Liver (tissue), 9 donors: ENCODE measurements around the gene GNAT1. TPM values are rescaled to one million over a fixed set of nuclear protein-coding genes. Genes with fewer than 3 reads are reported as not detected.

Source experiments
- DNase-seq: peaks from one replicate; pipeline ENCODE4 v3.0.0-alpha.2; 2017; ENCODE audit warnings: low spot score
- H3K27ac ChIP-seq, 2 donors: one replicate each; pipeline ENCODE4 v1.7.0; 2013; ENCODE audit warnings: inconsistent platforms in 2 of 2, low read length in 2 of 2, control low read depth in 1 of 2, low read depth in 1 of 2, mild to moderate bottlenecking in 1 of 2
- H3K27me3 ChIP-seq, 4 donors: one replicate each; pipeline versions ENCODE4 v1.6.1 to v1.7.0; 2013; ENCODE audit warnings: low read length in 3 of 4, inconsistent platforms in 1 of 4, mild to moderate bottlenecking in 1 of 4, moderate library complexity in 1 of 4; ENCODE audit not compliant: control insufficient read depth in 4 of 4, insufficient read depth in 4 of 4
- H3K36me3 ChIP-seq, 4 donors: one replicate each; pipeline versions ENCODE4 v1.6.1 to v1.7.0; 2013; ENCODE audit warnings: low read length in 3 of 4, mild to moderate bottlenecking in 3 of 4, low read depth in 1 of 4, moderate library complexity in 1 of 4; ENCODE audit not compliant: control insufficient read depth in 4 of 4, insufficient read depth in 3 of 4
- H3K4me1 ChIP-seq, 4 donors: one replicate each; pipeline versions ENCODE4 v1.6.1 to v1.7.0; 2013; ENCODE audit warnings: low read length in 3 of 4, mild to moderate bottlenecking in 3 of 4, moderate library complexity in 1 of 4; ENCODE audit not compliant: control insufficient read depth in 4 of 4, insufficient read depth in 4 of 4
- H3K4me3 ChIP-seq, 3 donors: one replicate each; pipeline versions ENCODE4 v1.6.1 to v1.7.0; 2013; ENCODE audit warnings: low read length in 3 of 3, control low read depth in 1 of 3, low read depth in 1 of 3, mild to moderate bottlenecking in 1 of 3
- H3K9ac ChIP-seq, 2 donors: one replicate each; pipeline ENCODE4 v1.7.0; 2013; ENCODE audit warnings: low read length in 2 of 2, mild to moderate bottlenecking in 2 of 2, moderate library complexity in 2 of 2, control low read depth in 1 of 2, low read depth in 1 of 2
- H3K9me3 ChIP-seq, 4 donors: one replicate each; pipeline versions ENCODE4 v1.6.1 to v1.7.0; 2013; ENCODE audit warnings: low read length in 3 of 4; ENCODE audit not compliant: control insufficient read depth in 4 of 4
- EGR1 ChIP-seq, 2 donors: IDR thresholded peaks; 2 replicates each; pipeline ENCODE4 v1.6.1; 2016 to 2018; ENCODE audit warnings: antibody characterized with exemption in 2 of 2, low read depth in 2 of 2
- FOXA1 ChIP-seq: IDR thresholded peaks from 2 replicates; pipeline ENCODE4 v1.6.1; 2016; ENCODE audit warnings: antibody characterized with exemption
- FOXA2 ChIP-seq: IDR thresholded peaks from 2 replicates; pipeline ENCODE4 v1.6.1; 2016; ENCODE audit warnings: antibody characterized with exemption
- GABPA ChIP-seq, 2 donors: IDR thresholded peaks in 1 of 2; conservative IDR thresholded peaks in 1 of 2; 2 replicates each; pipeline ENCODE4 v1.6.1; 2016; ENCODE audit warnings: antibody characterized with exemption in 2 of 2, mild to moderate bottlenecking in 1 of 2, moderate library complexity in 1 of 2
- HNF4A ChIP-seq, 2 donors: conservative IDR thresholded peaks; 2 replicates each; pipeline ENCODE4 v1.6.1; 2016; ENCODE audit warnings: antibody characterized with exemption in 2 of 2, mild to moderate bottlenecking in 2 of 2
- HNF4G ChIP-seq: IDR thresholded peaks from 2 replicates; pipeline ENCODE4 v1.6.1; 2016; ENCODE audit warnings: antibody characterized with exemption
- JUND ChIP-seq, 2 donors: IDR thresholded peaks; 2 replicates each; pipeline ENCODE4 v1.6.1; 2016; ENCODE audit warnings: antibody characterized with exemption in 2 of 2
- NR2F2 ChIP-seq: IDR thresholded peaks from 2 replicates; pipeline ENCODE4 v1.6.1; 2016; ENCODE audit warnings: antibody characterized with exemption
- RAD21 ChIP-seq, 2 donors: IDR thresholded peaks; 2 replicates each; pipeline ENCODE4 v1.6.1; 2016; ENCODE audit warnings: antibody characterized with exemption in 2 of 2, mild to moderate bottlenecking in 2 of 2
- RXRA ChIP-seq, 2 donors: IDR thresholded peaks; 2 replicates each; pipeline ENCODE4 v1.6.1; 2017 to 2018; ENCODE audit warnings: antibody characterized with exemption in 2 of 2, mild to moderate bottlenecking in 1 of 2
- SP1 ChIP-seq: IDR thresholded peaks from 2 replicates; pipeline ENCODE4 v1.6.1; 2018; ENCODE audit warnings: antibody characterized with exemption, mild to moderate bottlenecking
- TAF1 ChIP-seq: conservative IDR thresholded peaks from 2 replicates; pipeline ENCODE4 v1.6.1; 2016; ENCODE audit warnings: antibody characterized with exemption, mild to moderate bottlenecking
- YY1 ChIP-seq: IDR thresholded peaks from 2 replicates; pipeline ENCODE4 v1.6.1; 2016; ENCODE audit warnings: antibody characterized with exemption, mild to moderate bottlenecking
- WGBS: extraction: QIAGEN DNeasy Blood & Tissue Kit; methylation state at CpG from one replicate; pipeline ENCODE4 v1.1.7; 2013; 5-methylcytosine and 5-hydroxymethylcytosine counted together
- polyA plus RNA-seq, 2 donors: library from polyadenylated mRNA; stranded (reverse) in 1 of 2; unstranded in 1 of 2; fragments of 200-250 nt in 1 of 2; fragments of >200 nt in 1 of 2; fragmentation: Nextera tagmentation in 1 of 2; extraction: Ambion mirVana in 1 of 2; gene quantifications; one replicate each; pipeline versions ENCODE4 v1.2.1 to v1.2.3, GENCODE V29; 2013 to 2015
- total RNA-seq, 2 donors: library from RNA; depleted of rRNA; stranded (reverse); fragments of >200 nt; gene quantifications; one replicate each; pipeline ENCODE4 v1.2.3, GENCODE V29; 2014
- TF ChIP-seq, protein P1 (sequence below): IDR thresholded peaks from 2 replicates; pipeline ENCODE4 v1.6.1; 2016; ENCODE audit warnings: antibody characterized with exemption
- TF ChIP-seq, protein P2 (sequence below): fragments of 150-350 bp; IDR thresholded peaks from 2 replicates; pipeline ENCODE4 v1.5.1; 2017; ENCODE audit warnings: improper control_type of control experiment, low read depth, low read length; ENCODE audit not compliant: missing input control
- TF ChIP-seq, protein P3 (sequence below): IDR thresholded peaks from 2 replicates; pipeline ENCODE4 v1.6.1; 2016; ENCODE audit warnings: antibody characterized with exemption
- TF ChIP-seq, protein P4 (sequence below): IDR thresholded peaks from 2 replicates; pipeline ENCODE4 v1.6.1; 2016; ENCODE audit warnings: antibody characterized with exemption
- TF ChIP-seq, protein P5 (sequence below): IDR thresholded peaks from 2 replicates; pipeline ENCODE4 v1.6.1; 2016; ENCODE audit warnings: antibody characterized with exemption, mild to moderate bottlenecking
- donor health status: healthy.
- donor health status: healthy.
- donor health status: healthy.
- donor health status: healthy.
- donor health status: healthy.

Gene GNAT1
- total and polyA plus RNA-seq, 4 donors, result 0.08 TPM; not detected in 3

DNA sequence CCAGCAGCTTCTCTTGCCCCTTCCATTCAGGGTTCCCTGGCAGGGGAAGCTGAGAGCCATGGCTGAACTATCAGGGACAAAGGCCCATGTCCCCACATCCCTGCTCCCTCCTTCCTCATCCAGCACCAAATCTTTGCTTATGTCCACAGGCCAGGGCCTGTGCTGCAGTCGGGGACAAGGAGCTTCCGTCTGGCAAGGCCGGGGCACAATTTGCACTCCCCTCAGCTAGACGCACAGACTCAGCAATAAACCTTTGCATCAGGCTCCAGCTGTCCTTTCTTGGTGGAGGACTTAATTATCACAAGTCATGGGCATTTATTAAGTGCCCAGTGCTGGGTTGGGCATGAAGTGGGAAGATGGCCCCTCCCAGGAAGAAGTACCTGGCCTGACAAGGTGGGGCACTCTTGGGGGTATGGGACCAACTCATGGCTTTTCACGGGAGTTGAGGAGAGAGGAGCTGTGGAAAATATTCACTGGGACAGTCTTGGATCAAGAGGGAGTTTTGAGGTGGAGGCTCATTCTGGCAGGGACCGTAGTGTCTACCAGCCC lies 4.9 kb downstream of the GNAT1 start:
- Histone ChIP-seq H3K36me3 (no peaks in the 10 kb centered on the region), H3K4me1 (peaks cover 17 to 55% (median 38%) of the 10 kb centered on the region in 4 donors), H3K27me3 (no peaks in the 10 kb centered on the region), H3K27ac (peak overlapping the region; percentile 97 to 99), H3K9ac (peak overlapping the region in 1 of 2 donors; percentile 55), H3K4me3 (no peak overlapping the region), H3K9me3 (no peaks in the 10 kb centered on the region)
- 31% methylated on average over 6 of the region's 6 CpGs for WGBS
- TF ChIP-seq FOXA1 (no peak), JUND (IDR thresholded peaks at IDR 0.05) (peak in 1 of 2 donors; percentile 2), TAF1 (no peak), RXRA (IDR thresholded peaks at IDR 0.05) (peak in 1 of 2 donors; percentile 55), GABPA (IDR thresholded peaks at IDR 0.05 in 1 of 2, conservative IDR thresholded peaks at IDR 0.05 in 1 of 2) (no peak), FOXA2 (peak; percentile 2), SP1 (peak; percentile 71), EGR1 (IDR thresholded peaks at IDR 0.05; ENCODE audit: low read depth in 2 of 2) (no peak), NR2F2 (no peak), HNF4A (conservative IDR thresholded peaks at IDR 0.05) (peak in 1 of 2 donors; percentile 24), YY1 (no peak), HNF4G (no peak), RAD21 (IDR thresholded peaks at IDR 0.05) (no peak)
- TF ChIP-seq, protein P1, sequence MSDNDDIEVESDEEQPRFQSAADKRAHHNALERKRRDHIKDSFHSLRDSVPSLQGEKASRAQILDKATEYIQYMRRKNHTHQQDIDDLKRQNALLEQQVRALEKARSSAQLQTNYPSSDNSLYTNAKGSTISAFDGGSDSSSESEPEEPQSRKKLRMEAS, result no peak
- TF ChIP-seq, protein P2, sequence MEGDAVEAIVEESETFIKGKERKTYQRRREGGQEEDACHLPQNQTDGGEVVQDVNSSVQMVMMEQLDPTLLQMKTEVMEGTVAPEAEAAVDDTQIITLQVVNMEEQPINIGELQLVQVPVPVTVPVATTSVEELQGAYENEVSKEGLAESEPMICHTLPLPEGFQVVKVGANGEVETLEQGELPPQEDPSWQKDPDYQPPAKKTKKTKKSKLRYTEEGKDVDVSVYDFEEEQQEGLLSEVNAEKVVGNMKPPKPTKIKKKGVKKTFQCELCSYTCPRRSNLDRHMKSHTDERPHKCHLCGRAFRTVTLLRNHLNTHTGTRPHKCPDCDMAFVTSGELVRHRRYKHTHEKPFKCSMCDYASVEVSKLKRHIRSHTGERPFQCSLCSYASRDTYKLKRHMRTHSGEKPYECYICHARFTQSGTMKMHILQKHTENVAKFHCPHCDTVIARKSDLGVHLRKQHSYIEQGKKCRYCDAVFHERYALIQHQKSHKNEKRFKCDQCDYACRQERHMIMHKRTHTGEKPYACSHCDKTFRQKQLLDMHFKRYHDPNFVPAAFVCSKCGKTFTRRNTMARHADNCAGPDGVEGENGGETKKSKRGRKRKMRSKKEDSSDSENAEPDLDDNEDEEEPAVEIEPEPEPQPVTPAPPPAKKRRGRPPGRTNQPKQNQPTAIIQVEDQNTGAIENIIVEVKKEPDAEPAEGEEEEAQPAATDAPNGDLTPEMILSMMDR, result no peak
- TF ChIP-seq, protein P3, sequence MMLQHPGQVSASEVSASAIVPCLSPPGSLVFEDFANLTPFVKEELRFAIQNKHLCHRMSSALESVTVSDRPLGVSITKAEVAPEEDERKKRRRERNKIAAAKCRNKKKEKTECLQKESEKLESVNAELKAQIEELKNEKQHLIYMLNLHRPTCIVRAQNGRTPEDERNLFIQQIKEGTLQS, result no peak
- TF ChIP-seq, protein P4, sequence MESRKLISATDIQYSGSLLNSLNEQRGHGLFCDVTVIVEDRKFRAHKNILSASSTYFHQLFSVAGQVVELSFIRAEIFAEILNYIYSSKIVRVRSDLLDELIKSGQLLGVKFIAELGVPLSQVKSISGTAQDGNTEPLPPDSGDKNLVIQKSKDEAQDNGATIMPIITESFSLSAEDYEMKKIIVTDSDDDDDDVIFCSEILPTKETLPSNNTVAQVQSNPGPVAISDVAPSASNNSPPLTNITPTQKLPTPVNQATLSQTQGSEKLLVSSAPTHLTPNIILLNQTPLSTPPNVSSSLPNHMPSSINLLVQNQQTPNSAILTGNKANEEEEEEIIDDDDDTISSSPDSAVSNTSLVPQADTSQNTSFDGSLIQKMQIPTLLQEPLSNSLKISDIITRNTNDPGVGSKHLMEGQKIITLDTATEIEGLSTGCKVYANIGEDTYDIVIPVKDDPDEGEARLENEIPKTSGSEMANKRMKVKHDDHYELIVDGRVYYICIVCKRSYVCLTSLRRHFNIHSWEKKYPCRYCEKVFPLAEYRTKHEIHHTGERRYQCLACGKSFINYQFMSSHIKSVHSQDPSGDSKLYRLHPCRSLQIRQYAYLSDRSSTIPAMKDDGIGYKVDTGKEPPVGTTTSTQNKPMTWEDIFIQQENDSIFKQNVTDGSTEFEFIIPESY, result no peak
- TF ChIP-seq, protein P5, sequence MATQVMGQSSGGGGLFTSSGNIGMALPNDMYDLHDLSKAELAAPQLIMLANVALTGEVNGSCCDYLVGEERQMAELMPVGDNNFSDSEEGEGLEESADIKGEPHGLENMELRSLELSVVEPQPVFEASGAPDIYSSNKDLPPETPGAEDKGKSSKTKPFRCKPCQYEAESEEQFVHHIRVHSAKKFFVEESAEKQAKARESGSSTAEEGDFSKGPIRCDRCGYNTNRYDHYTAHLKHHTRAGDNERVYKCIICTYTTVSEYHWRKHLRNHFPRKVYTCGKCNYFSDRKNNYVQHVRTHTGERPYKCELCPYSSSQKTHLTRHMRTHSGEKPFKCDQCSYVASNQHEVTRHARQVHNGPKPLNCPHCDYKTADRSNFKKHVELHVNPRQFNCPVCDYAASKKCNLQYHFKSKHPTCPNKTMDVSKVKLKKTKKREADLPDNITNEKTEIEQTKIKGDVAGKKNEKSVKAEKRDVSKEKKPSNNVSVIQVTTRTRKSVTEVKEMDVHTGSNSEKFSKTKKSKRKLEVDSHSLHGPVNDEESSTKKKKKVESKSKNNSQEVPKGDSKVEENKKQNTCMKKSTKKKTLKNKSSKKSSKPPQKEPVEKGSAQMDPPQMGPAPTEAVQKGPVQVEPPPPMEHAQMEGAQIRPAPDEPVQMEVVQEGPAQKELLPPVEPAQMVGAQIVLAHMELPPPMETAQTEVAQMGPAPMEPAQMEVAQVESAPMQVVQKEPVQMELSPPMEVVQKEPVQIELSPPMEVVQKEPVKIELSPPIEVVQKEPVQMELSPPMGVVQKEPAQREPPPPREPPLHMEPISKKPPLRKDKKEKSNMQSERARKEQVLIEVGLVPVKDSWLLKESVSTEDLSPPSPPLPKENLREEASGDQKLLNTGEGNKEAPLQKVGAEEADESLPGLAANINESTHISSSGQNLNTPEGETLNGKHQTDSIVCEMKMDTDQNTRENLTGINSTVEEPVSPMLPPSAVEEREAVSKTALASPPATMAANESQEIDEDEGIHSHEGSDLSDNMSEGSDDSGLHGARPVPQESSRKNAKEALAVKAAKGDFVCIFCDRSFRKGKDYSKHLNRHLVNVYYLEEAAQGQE, result no peak
- DNase-seq, result no peak
